Endometrial microvascular endothelial cells (primary cell): ENCODE results near the gene DACH2. TPM values are rescaled to one million over a fixed set of nuclear protein-coding genes. Genes with fewer than 3 reads are reported as not detected.

Source experiments
- in situ Hi-C: cut with HindIII; loops from 2 replicates; pipeline ENCODE4 v1.10.0; 2017; ENCODE audit warnings: low sequenced_read_pairs, low pct_unique_long_range_greater_than_20kb; ENCODE audit errors: inconsistent ontology term
- total RNA-seq: library from RNA; depleted of rRNA; stranded (reverse); fragments of >200 nt; gene quantifications from one replicate; pipeline ENCODE4 v1.2.3, GENCODE V29; 2015; ENCODE audit errors: inconsistent ontology term

The DACH2 gene
- total RNA-seq, 1 donor from 2014 or later, result not detected

DNA sequence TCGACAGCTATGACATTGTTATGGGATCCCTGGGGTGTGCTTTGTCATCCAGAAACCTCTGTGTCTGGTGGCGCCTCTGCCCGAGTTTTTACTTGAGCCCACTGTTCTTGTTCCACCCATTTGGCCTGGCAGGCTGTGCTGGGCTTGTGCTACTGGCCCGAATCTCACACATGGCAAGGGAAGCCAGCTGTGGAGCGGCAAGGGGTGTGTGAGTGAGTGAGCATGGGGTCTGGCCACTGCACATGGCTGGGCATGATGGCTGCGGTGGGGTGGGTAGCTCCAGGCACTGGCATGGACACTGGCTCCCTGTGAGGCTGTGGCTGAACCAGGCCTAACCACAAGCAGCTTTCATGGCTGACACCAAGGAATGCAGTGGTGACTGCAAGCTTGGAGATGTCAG is 89.2 kb downstream of the DACH2 start:
- in situ Hi-C loops, result no loop called here

DNA sequence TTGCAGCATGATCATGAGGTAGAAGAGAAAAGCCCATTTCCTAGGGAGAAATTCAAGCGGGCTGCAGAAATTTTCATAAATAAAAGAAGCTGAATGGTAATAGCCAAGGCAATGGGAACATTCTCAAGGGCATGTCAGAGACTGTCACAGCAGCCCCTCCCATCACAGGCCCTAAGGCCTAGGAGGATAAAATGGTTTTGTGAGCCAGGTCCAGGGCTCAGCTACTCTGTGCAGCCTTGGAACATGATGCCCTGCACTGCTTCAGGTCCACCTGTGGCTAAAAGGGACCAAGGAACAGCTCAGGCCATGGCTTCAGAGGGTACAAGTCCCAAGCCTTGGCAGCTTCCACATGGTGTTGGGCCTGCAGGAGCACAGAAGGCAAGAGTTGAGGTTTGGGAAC is 93.3 kb downstream of the DACH2 start:
- in situ Hi-C loops, result no loop called here

DNA sequence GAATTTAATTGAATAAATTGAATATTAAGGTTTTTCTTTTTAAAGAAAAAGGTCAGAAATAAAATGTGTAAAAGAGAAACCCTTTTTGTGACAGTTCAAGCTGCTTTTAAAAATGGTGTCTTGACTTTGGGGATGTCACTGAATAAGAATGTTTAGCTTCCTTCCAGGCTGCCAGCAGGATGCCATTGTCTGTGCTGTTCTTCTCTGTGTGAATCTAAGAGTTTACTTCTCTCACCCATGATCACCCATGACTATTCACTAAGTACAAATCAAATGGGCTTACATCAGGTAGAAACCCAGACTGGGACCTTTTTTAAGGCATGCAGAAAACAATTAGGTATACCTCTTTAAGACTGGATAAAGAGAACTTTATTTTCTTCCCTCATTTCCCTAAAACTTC is 115.3 kb downstream of the DACH2 start:
- in situ Hi-C loops, result no loop called here

DNA sequence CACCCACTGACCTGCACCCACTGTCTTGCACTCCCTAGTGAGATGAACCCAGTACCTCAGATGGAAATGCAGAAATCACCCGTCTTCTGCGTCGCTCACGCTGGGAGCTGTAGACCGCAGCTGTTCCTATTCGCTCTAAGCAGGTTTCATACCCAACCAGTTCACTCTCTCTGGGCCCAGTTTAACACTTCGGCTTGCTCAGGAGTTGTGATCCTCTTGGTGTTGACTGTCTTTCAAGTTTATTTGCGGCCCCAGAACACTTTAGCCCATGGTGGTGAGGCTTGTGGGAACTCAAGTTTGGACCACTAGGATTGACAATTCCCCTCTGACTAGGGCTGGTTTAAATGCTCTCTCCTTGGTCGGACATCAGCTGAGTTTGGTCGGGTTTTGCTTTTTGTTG is 147.0 kb downstream of the DACH2 start:
- in situ Hi-C loops, result no loop called here

DNA sequence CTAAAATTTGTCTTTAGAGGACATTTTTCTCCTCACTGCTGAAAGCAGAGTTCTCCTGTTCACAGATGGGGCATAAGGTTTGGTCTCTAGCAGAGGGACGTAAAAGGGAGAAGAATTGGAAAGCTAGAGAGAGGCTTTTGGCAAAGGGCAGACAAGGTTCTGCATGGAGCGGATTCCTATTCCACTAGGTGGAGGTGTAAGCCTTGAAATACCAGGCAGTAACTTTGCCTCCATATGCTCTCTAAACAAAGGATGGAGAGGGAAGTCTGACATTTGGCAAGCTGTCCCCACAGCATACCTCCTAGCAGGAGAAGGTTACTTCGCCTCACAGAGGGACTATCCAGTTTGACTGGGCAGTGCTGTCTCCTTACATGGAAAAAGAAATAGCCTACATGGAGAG is 174.7 kb downstream of the DACH2 start:
- in situ Hi-C loops, result no loop called here

DNA sequence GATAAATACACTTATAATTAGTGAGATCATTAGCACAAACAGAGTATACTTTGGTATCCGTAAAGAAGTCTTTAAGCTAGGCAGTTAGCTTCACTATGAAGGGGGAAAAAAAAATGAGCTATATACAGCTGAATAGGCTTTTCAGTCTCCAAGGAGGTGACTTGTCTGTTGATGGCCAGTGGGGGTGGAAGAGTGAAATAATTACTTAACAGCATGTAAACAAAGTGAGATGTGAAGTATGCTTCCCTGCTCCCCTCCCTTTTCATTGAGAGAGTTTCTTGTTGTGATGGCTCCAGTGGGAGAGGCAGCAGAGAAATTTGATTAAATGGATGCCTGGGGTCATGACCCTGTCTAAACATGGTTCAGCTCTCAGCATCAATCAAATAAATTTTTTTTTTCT is 180.9 kb downstream of the DACH2 start:
- in situ Hi-C loops, result no loop called here

DNA sequence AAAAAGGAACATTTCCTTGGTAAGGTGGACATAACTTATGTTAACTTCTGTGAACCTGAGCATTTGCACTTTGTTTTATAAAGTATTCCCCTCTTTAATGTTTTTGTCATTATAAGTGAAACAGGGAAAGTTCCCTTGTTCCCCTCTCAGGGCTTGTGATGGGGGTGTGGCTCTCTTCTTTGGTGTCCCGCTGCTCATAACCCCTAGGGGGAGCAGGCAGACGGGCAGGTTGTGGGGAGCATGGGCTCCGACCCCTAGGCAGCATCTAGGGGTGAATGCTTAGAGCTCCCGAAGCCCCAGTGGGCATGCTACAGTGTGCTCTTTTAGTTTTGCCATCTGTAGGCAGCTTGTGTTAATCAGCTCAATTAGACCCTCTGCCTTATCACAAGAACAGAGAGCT is 200.4 kb downstream of the DACH2 start:
- in situ Hi-C loops, result no loop called here

DNA sequence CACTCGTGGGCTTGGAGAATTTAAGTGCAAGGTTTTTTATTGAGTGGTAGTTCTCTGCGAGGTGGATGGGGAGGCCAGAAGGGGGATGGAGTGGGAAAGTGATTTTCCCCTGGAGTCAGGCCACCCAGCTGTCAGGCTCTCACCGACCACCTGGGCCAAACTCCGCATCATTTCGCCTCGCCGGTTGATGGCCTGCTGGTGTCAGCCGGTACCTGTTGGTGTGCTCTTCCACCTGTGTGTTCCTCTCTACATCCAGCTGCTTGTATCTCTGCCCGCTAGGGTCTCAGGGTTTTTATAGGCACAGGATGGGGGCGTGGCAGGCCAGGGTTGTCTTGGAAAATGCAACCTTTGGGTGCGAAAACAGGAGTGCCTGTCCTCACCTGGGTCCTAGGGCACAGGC is 200.9 kb downstream of the DACH2 start:
- in situ Hi-C loops, result no loop called here

DNA sequence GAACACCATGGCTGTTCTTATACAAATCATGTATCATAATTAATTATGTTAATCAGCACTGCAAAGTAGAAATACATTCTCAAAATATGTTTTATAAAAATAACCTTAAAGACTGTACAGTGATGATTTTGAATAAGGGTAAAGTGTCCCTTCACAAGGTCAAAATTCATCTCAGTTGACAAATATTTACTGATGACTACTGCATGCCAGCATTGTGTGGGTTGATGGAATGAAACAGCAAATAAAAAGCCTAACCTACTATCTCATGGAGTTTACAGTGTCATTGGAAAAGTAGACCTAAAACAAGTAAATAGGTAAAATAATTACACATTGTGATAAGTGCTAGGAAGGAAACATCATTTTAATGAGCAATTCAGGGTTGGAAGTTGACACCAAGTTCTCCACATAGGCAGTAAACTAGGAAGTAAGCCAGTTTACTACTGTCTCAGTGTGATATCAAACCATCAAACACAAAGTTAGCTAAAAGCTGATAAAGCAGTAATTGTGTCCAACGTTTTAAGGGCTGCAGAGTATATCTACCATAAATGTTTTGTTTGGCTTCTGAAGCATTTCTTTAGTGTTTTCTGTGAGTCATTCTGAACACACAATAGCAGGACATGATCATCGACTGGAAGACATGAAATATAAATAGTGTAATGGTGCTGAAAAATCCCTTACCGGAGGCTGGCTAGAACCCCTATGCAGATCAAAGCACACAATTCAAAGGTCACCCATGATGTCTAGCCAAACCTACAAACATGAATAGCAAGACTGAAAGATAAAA is 221.8 kb downstream of the DACH2 start:
- in situ Hi-C loops, result no loop called here

DNA sequence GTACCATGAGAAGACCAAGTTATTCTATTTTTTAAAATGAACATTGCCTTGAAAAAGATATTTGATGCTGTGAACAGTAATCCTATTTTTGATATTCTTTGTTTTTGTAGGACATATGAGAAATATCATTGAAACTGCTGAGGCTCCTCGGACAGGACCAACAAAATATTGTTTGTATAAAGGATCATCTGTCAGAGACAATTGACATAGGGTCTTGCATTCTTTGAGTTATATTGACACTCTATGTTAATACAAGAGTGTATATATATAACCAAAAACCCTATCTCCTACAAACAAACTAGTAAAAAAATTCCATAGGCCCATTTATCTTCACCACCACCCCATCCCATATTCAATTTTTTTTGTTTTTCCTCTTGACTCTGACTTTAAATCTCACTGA is 222.7 kb downstream of the DACH2 start:
- in situ Hi-C loops, result no loop called here

DNA sequence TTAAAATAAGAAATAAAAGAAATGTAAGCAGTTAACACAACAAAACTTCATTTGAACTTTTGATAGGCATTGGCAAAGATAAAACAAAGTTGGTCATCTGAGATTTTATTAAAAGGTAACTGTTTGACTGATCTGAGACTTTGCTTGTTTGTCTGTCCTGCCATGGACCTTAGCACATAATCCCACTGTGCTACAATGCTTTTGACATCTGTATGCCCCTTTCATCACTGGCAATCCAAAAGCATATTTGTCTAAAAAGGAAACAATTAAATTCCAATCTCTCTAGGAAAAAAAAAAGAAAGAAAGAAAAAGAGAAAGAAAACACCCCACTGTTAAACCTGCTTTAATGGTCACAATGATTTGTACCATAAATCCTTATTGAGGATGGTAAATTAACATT is 231.0 kb downstream of the DACH2 start:
- in situ Hi-C loops, result no loop called here

DNA sequence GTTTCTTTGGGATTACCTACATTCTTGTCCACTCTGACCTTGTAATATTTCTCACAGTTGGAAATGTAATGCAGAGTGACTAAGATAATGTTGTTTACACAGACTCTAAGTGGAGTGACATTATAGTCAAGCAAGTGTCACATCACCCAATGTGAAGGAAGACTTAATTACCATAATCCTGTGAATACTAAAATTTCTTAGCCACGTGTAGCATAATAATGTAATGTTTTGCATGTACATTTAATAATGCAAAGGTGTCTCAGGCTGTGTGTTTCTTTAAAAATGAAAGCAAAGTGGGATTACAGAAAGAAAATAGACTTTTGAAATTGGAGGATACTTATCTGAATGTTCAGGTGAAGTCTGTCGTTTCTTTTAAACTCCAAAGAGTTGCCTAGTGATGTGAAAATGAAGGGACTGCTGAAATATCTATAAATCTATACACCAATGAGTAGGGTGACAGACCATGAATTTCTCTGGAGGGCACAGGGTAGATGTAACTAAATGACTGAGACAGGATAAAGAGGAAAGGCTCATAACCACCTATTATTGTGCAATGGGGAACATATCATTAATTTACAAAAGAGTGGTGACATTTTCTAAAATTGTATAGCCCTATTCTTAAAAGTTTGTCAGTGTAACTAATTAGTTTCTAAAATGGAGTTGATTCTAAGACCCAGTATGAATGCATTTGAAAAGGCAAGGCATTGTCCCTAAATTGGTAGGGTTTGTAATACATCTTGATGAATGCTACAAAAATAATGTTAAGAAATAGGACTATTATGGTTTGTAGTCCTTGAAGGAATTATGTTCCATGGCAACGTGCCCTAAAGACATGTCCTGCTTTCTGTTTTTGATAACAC is 235.7 kb downstream of the DACH2 start:
- in situ Hi-C loops, result no loop called here

DNA sequence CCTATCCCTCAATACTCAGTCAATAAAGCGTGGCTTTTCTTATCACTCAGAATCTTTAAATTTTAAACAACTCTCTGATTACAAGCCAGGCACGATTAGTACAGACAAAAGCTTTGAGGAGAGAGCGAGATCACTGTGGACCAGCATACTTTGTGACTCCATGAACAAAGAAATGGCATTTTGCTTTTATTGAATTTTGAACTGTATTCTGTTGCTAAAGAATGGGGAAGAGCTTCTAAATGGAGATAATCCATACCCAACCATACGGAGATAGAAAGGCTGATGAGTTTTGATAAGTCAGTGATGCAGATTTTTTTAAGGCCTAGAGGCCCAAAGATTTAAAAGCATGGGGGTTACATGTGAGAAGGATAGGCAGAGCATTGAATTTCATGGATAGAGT is 259.1 kb downstream of the DACH2 start:
- in situ Hi-C loops, result no loop called here

DNA sequence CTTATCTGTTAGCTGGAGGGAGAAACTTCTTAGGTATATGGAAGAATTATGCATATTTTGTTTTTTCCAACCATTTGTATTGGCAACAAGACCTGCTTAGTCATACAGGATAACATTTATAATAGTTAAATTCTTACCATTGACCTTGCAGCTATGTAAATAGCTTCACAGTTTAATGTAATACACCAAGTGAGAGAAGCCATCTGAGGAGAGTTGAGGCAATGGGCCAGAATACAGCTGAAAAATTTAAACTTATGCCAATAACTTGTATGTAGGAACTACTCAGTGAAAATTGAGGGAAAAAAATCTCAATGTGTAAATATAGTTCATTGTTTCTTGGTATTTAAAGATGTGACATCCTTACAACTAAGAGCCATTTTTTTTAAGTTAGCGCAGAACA is 273.5 kb downstream of the DACH2 start:
- in situ Hi-C loops, result no loop called here

DNA sequence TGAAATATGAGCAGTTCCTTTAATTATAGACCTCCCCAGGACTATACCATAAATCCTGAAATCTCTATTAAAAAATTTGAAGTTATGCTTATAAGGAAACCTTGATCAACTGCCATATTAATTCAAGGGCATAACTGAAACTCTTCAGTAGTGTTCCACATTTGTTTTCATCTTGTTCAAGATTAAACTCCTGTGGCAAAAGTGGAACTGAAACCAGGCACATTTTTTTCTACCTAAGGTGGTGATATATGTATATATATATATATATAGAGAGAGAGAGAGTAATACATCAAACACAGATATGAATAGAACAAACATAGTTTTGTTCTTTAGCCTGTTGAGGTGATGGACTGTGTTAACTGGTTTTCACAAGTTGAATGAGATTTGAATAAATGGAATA is 287.9 kb downstream of the DACH2 start:
- in situ Hi-C loops, result no loop called here

DNA sequence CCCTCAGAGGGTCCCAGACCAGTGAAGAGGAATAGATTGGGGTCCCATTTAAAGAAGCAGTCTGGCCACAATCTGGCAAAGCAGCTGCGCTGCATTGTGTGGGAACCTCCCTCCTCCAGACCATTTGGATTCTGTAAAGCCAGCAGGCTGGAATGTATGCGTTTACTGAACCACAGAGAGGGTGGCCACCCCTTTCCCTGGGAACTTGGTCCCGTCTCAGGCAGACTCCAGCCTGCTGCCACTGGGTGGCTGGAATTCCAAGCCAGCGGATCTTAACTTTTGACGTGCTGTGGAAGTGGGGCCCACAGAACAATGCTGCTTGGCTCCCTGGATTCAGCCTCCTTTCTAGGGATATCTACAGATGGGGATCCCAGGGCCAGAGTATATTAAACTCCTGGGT is 307.2 kb downstream of the DACH2 start:
- in situ Hi-C loops, result no loop called here

DNA sequence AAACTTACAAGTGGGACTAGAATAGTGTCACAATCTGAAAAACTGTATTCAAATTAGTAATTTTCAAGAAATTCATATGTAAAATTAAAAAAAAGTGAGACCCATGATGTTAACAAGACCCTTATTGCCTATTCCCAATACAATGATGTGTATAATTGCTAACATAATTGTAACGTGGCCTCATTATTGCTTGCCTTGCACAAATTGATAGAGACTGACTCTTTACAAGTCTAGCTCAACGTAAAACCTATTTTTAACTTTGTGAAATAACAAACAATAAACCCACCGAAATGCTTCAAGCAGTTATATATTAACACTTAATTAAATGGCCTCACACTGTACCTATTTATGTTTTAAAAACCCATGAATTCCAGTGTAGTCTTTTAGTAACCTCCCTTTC is 312.5 kb downstream of the DACH2 start:
- in situ Hi-C loops, result no loop called here

DNA sequence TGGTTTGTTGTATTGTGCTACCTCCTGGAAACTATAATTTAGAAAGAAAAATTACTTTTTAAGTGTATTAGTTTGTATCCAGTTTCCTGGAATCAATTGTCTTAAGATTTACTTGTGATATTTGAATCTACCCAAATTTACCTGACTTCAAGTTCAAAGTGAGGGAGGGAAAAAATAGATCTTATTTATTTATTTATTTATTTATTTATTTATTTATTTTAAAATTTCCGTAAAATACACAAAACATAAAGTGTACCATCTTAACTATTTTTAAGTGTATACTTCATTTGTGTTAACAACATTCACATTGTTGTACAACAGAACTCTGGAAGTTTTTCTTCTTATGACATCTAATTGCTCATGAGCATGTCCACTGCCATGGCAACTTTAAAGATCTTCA is 356.0 kb downstream of the DACH2 start:
- in situ Hi-C loops, result no loop called here

DNA sequence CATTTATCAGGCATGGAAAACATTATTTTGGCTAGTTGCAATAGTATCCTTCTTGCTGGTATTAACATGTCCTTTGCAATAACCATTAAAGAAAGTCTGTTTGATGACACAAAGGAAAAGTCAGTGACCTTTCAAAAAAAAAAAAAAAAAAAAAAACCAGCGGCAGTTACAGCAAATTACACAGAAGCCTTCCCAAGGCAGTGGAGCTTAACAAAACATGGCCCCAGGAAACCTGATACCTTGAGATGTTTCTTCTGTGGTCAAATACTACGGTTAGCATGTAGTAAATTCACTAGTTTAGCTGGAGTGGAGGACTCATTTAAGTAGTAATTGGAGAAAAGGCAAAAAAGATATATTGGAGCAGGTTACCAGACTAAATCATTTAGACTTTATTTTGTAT is 359.1 kb downstream of the DACH2 start:
- in situ Hi-C loops, result no loop called here

DNA sequence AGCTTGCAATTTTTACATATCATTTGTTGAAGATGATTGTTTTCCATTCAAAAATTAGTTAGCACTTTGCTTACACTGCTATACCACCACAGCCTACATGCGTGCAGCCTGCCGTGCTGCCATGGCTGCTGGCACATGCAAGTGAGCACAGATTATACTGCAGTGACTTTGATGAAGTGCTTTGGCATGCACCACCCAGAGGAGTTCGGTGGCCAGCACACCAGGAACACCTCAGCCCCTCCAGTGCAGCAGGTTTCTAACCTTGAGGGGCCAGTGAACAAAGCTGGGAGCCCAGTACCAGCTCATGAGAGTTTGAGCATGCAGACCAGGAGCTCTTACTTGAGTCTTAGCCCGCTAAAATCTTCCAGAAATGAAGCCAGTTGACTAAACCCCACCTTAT is 431.5 kb downstream of the DACH2 start:
- in situ Hi-C loops, result no loop called here
